HUES6 (cell line): ENCODE results near the gene UROC1.

ENCODE experiments used
- H3K27ac ChIP-seq: 2 replicates; pipeline ENCODE4 v1.7.0; 2013; ENCODE audit warnings: low read depth, mild to moderate bottlenecking, low read length, inconsistent platforms
- H3K27me3 ChIP-seq: 2 replicates; pipeline ENCODE4 v1.6.1; 2013; ENCODE audit warnings: low read length; ENCODE audit not compliant: control insufficient read depth, insufficient read depth
- H3K36me3 ChIP-seq: 2 replicates; pipeline ENCODE4 v1.6.1; 2013; ENCODE audit warnings: low read length; ENCODE audit not compliant: control insufficient read depth, insufficient read depth
- H3K4me1 ChIP-seq: 2 replicates; pipeline ENCODE4 v1.6.1; 2013; ENCODE audit warnings: low read length; ENCODE audit not compliant: control insufficient read depth, insufficient read depth
- H3K4me3 ChIP-seq: 2 replicates; pipeline ENCODE4 v1.5.1; 2013; ENCODE audit warnings: low read depth, low read length
- H3K9ac ChIP-seq: one replicate; pipeline ENCODE4 v1.6.1; 2013; ENCODE audit warnings: mild to moderate bottlenecking, low read length
- H3K9me3 ChIP-seq: 2 replicates; pipeline ENCODE4 v1.6.1; 2013; ENCODE audit warnings: low read depth, low read length; ENCODE audit not compliant: control insufficient read depth, insufficient read depth

UROC1 gene

DNA sequence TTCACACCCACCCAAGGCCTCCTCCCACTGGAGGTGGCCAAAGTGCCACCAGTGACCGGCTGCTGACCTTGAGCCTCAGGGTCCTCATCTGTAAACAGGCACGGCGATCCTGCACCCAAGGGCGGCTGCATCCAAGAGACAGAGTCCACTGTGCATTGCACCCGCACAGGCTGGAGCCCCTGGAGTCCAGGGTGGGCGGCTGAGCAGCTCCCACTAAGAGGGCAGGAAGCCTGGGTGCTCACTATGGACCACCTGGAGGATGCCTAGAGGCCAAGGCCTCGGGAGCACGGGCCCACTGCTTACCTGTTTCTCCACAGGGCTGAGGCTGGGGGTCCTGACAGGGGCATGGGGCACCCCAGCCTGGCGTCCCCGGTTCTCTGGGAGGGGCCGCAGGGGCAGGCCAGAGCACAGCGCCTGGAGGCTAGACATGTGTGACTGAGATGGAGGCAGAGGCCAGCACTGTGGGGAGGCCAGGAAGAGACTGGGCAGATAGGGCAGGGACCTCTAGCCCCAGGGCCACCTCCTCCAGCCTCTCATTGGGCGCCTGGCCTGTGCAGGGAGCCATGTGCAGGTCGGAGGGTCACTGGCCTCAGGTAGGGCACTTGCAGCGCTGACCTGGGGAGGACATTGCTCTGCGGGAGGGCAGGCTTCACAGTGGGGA, at the start of gene UROC1:
Gene UROC1 (minus strand): TSS at position 483 of the 661 bp plus-strand sequence. CDS start 54 bp downstream, at position 429.
- no peak within 1 kb of the TSS for H3K4me3 ChIP-seq
- no peak within 1 kb of the TSS for H3K9ac ChIP-seq
- no peaks in the 10 kb centered on the region for H3K9me3 ChIP-seq
- H3K27ac ChIP-seq = no peak within 1 kb of the TSS
- peaks cover 1% of the 10 kb centered on the region for H3K27me3 ChIP-seq
- H3K36me3 ChIP-seq = no peaks in the 10 kb centered on the region
- no peaks in the 10 kb centered on the region for H3K4me1 ChIP-seq

DNA sequence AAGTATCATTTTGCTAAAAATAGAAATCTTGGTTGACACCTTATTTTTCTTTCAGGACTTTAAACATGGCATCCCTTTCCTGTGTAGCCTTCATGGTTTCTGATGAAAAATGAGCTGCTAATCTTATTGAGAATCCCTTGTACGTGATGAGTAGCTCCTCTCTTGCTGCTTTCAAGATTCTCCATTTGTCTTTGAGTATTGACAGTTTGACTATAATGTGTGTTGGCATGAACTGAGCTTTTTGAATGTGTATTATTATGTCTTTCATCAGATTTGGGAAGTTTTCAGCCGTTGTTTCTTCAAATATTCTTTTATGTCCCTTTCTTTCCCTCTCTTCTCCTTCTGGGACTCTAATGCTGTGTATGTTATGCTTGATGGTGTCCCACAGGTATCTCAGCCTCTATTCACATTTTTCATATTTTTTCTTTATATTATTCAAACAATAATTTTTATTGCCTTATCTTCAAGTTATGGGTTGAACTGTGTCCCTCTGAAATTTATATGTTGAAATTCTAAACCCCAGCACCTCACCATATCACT, 45.2 kb upstream of the UROC1 start:
- Histone ChIP-seq H3K36me3 (no peaks in the 10 kb centered on the region), H3K4me1 (no peaks in the 10 kb centered on the region), H3K27ac (no peak overlapping the region), H3K9ac (no peak overlapping the region), H3K4me3 (no peak overlapping the region), H3K27me3 (no peaks in the 10 kb centered on the region), H3K9me3 (peaks cover 3% of the 10 kb centered on the region; the same call in 1 of the 2 replicates)

DNA sequence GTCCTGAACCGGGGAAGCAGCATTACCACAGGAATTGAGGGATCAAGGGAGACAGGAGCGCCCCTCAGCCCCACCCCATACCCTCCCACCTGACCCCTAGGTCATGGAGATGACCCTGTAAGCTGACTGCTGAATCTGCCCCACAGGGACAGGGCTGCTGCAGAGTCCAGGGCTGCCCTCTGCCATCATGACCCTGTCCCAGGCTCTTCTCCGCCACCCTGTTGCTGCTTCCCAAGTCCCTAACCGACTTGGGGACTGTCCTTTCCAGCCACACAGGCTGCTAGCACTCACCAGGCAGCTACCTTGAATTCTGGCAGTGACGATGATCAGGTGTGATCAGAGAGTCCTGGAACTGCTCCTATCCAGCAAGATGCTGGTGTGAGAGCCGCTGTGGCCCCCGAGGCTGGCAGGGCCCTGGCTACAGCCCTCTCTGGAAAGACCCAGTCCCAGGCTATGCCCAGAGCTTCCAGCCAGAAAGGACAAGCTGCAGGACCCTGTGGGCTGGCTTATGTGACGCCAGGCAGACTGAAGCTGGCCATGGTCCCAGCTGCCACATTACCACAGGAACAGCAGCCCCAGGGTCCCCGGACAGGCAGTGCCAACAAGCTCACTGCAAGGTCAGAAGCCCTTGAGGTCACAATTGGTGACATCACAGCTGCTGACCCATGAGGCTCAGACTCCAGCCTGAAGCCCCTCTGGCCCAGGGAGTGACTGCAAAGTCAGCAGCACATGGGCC, 40.9 kb upstream of the UROC1 start, which contains the start of gene C3orf22:
Gene C3orf22 (minus strand): TSS at position 597 of the 736 bp plus-strand sequence. CDS start 5,542 bp downstream, outside the sequence.
- H3K27ac ChIP-seq = no peak within 1 kb of the TSS
- H3K4me1 ChIP-seq = no peaks in the 10 kb centered on the region
- no peak within 1 kb of the TSS for H3K4me3 ChIP-seq
- H3K27me3 ChIP-seq = no peaks in the 10 kb centered on the region
- H3K9me3 ChIP-seq = peaks cover 3% of the 10 kb centered on the region; the same call in 1 of the 2 replicates
- H3K9ac ChIP-seq = no peak within 1 kb of the TSS
- H3K36me3 ChIP-seq = no peaks in the 10 kb centered on the region

DNA sequence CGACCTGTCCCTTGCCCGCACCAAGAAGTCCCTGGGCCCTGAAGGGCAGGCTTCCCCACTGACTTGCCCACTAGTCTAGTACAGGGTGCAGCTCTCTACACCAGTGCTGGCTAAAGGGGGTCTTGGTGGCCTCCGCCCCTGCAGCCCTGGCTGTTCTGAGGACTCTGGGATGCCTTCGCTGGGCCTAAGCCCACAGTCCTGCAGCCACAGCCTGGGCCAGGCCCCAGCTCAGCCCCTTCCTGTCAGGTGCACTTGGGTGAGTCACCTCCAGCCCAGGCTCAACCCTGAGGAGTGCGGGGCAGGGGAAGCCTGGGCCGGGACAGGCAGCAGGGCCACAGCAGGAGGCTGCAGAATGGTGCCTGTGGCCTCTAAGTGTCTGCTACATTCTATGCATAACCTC, 40.2 kb upstream of the UROC1 start:
- Histone ChIP-seq H3K4me3 (no peak overlapping the region), H3K9me3 (peaks cover 2% of the 10 kb centered on the region; the same call in 1 of the 2 replicates), H3K4me1 (no peaks in the 10 kb centered on the region), H3K36me3 (no peaks in the 10 kb centered on the region), H3K27ac (no peak overlapping the region), H3K27me3 (no peaks in the 10 kb centered on the region), H3K9ac (no peak overlapping the region)

DNA sequence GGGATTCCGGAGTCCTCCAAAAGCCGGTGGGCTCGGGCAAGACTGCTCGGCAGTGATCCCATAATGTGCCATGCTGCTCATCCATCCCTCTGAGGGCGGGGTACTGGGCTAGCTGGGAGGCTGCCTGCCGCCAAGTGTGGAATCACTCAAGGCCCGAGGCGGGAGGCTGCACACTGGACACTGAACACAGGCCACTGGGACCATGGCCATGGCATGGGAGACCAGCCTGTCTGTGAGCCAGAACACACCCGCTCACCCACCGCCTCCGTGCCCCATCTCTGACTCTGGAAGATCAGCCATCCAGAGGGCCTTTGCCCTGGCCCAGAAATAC, 39.8 kb upstream of the UROC1 start:
- Histone ChIP-seq H3K27ac (no peak overlapping the region), H3K36me3 (no peaks in the 10 kb centered on the region), H3K4me1 (no peaks in the 10 kb centered on the region), H3K9me3 (no peaks in the 10 kb centered on the region), H3K9ac (no peak overlapping the region), H3K4me3 (no peak overlapping the region), H3K27me3 (no peaks in the 10 kb centered on the region)

DNA sequence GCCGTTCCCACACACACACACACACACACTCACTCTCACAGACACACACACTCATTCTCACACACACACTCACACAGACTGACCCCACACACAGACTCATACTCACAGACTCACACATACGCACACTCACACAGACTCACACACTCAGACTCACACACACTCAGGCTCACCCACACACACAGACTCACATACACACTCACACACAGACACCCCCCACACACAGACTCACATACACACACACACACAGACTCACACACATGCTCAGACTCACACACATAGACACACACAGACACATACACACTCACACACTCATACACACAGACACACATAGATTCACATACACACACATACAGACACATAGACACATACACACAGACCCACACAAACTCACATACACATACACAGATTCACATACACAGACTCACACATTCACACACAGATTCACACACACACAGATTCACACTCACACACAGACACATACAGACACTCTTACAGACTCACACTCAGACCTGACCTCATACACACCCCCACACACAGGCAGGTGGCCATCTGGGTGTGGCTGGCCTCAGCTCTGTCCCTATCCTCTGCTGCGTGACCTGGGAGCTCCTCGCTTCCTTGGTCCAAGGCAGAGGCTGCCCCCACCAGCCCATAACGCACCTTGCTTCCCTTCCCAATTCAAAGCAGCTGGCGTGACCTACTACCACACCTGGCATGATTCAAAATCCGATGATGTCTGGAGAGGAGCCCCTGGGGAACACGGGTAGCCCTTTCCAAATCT, 39.3 kb upstream of the UROC1 start:
- Histone ChIP-seq H3K27me3 (no peaks in the 10 kb centered on the region), H3K4me1 (no peaks in the 10 kb centered on the region), H3K9me3 (no peaks in the 10 kb centered on the region), H3K36me3 (no peaks in the 10 kb centered on the region), H3K4me3 (no peak overlapping the region), H3K9ac (no peak overlapping the region), H3K27ac (no peak overlapping the region)

DNA sequence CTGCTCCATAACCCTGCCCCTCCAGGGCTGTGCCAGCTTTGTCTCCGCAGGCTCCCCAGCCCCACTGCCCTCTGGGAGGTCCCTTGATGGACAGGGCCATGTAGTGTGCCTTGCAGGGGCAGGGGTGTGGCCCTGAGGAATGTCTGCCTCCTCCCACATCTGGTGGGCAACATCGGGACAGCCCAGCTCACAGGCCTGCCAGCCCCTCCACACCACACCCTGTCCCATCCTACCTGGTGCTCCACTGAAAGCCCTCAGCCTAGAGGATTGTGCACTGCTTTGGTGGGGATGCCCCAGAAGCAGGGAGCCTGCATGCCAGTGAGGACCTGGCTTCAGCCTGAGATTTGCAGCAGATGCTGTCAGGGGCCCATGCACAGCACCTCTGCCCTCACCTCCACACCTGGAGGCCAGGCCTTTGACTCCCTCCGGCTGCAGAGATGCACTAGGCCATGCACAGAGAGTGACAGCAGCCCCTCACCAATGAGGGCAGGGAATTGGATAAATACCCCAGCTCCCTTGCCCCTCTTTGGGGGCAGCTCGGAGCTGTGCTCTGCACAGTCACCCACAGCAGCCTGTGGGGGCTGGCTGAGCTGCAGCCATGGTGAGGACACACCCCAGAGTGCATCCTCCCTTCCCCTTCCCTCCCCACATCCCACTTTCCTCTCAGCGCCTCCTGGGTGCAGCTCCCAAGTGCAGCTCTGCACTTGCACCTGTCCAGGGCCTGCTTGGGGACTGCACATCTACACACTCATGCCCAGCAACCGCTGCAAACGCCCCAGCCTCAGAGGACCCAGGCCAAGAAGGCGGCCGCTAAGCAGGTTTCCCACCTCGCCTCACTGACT, 38.4 kb upstream of the UROC1 start:
- no peak overlapping the region for H3K4me3 ChIP-seq
- H3K27ac ChIP-seq = no peak overlapping the region
- H3K9ac ChIP-seq = no peak overlapping the region
- H3K4me1 ChIP-seq = no peaks in the 10 kb centered on the region
- H3K27me3 ChIP-seq = no peaks in the 10 kb centered on the region
- no peaks in the 10 kb centered on the region for H3K9me3 ChIP-seq
- H3K36me3 ChIP-seq = no peaks in the 10 kb centered on the region

DNA sequence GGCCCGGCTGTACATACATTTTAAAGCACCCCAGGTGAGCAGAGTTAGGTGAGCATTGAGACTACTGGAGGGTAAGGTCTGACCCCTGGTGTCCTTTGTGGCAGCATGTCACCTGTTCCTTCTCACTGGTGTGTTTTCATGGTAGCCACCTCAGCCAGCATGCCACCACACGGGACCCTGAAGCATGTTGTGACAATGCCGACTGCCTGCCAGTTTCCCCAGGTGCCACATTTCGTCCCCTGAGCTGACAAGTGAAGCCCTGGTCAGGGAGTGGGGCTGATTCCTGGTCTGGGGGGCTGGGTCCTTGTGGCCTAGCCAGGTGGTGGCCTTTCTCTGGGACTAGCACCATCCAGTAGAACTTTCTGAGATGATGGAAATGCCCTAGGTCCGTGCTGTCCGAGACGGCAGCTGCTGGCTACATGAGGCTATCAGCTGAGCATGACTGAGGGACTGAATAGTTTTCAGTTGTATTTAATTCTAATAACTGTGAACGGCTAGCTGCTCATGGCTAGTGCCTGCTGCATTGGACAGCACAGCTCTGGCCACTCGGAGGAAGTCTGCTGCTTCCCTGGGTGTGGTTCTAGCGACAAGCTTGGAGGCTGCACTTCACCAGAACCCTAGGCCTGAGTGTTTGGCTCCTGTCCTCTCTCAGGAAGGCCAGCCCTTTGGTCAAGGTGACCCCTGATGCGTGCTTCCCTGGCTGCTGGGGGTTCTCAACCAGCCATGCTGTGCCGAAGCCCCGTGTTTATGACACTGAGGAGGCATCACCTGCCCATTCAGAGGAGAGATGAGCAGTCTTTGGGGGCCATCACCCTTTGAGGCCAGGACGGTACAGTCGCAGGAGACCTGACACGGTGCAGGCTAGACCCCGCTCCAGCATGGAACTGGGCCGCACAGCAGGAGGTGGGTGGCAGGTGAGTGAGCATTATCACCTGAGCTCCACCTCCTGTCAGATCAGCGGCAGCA, 37.3 kb upstream of the UROC1 start:
- no peak overlapping the region for H3K9ac ChIP-seq
- no peaks in the 10 kb centered on the region for H3K9me3 ChIP-seq
- H3K36me3 ChIP-seq = no peaks in the 10 kb centered on the region
- H3K4me1 ChIP-seq = peaks cover 7% of the 10 kb centered on the region; the same call in 1 of the 2 replicates
- no peaks in the 10 kb centered on the region for H3K27me3 ChIP-seq
- H3K4me3 ChIP-seq = no peak overlapping the region
- H3K27ac ChIP-seq = no peak overlapping the region

DNA sequence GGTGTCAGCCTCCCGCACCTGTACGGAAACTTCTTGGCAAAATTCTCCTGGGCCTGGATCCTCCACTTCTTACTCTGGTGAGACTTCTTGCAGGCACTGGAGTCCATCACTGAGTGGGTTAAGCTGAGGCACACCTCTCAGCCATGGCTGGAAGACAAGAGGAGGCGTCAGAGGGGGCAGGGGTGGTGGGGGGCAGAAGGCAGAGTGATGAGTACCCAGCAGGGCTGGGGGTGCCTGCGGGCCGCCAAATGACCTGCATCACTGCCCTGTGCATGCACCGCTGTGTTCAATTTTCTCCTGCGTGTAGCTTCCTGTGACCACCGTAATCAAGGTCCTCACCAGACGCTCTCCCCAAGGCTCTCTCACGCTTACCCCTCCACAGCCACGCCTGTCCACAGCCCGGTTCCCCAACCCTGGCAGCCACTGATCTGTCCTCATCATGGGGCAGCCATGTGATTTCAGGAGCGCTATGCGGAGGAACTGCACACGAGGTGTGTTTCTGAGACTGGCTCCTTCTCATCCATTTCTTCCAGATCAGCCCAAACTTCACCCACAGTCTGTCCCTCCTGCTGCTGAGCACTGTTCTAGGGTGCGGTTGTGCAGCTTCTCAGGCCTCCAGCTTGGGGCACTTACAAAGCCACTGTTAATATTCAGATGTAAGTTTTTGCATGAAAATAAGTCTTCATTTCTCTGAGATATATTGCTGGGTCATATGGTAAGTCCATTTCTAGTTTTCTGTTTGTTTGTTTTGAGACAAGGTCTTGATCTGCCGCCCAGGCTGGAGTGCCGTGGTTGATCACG, 35.9 kb upstream of the UROC1 start:
- H3K27me3 ChIP-seq = no peaks in the 10 kb centered on the region
- H3K27ac ChIP-seq = no peak overlapping the region
- peaks cover 20% of the 10 kb centered on the region for H3K4me1 ChIP-seq
- H3K9ac ChIP-seq = no peak overlapping the region
- H3K36me3 ChIP-seq = no peaks in the 10 kb centered on the region
- no peaks in the 10 kb centered on the region for H3K9me3 ChIP-seq
- no peak overlapping the region for H3K4me3 ChIP-seq
